ENCODE measurements around the gene NXPH1.

- TF ChIP-seq, protein P1, sequence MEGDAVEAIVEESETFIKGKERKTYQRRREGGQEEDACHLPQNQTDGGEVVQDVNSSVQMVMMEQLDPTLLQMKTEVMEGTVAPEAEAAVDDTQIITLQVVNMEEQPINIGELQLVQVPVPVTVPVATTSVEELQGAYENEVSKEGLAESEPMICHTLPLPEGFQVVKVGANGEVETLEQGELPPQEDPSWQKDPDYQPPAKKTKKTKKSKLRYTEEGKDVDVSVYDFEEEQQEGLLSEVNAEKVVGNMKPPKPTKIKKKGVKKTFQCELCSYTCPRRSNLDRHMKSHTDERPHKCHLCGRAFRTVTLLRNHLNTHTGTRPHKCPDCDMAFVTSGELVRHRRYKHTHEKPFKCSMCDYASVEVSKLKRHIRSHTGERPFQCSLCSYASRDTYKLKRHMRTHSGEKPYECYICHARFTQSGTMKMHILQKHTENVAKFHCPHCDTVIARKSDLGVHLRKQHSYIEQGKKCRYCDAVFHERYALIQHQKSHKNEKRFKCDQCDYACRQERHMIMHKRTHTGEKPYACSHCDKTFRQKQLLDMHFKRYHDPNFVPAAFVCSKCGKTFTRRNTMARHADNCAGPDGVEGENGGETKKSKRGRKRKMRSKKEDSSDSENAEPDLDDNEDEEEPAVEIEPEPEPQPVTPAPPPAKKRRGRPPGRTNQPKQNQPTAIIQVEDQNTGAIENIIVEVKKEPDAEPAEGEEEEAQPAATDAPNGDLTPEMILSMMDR (IDR thresholded peaks at IDR 0.05), result no peak
- no peak for TF ChIP-seq POLR2A (IDR thresholded peaks at IDR 0.05)
These were observed 20.1 kb downstream of the NXPH1 start for GRCh38 chr7:8453535-8453934.
